Smooth muscle cell (in vitro differentiated cells): ENCODE results near the gene TASP1. TPM values are rescaled to one million over a fixed set of nuclear protein-coding genes. Genes with fewer than 3 reads are reported as not detected.

Source experiments
- DNase-seq: peaks from one replicate; lab custom pipeline; 2025; ENCODE audit not compliant: unreplicated experiment; lab: John Stamatoyannopoulos, UW
- H2AFZ ChIP-seq: fragments of 200-600 bp; sonication (generic); 2 replicates; pipeline ENCODE4 v1.6.0; 2016; ENCODE audit warnings: antibody characterized with exemption, low read depth, mild to moderate bottlenecking
- H3F3A ChIP-seq: fragments of 200-600 bp; sonication (generic); 2 replicates; pipeline ENCODE4 v1.6.0; 2017; ENCODE audit warnings: antibody characterized with exemption, low read depth
- H3K27ac ChIP-seq: fragments of 200-600 bp; sonication (generic); 2 replicates; pipeline ENCODE4 v1.5.1; 2016; ENCODE audit warnings: low read depth, mild to moderate bottlenecking
- H3K27me3 ChIP-seq: fragments of 200-600 bp; sonication (generic); 2 replicates; pipeline ENCODE4 v1.6.1; 2016; ENCODE audit warnings: low read depth, mild to moderate bottlenecking
- H3K36me3 ChIP-seq: fragments of 200-600 bp; sonication (generic); 2 replicates; pipeline ENCODE4 v1.5.1; 2016; ENCODE audit warnings: low read depth
- H3K4me1 ChIP-seq: fragments of 200-600 bp; sonication (generic); 2 replicates; pipeline ENCODE4 v1.5.1; 2016; ENCODE audit warnings: low read depth
- H3K4me2 ChIP-seq: fragments of 200-600 bp; sonication (generic); 2 replicates; pipeline ENCODE4 v1.6.0; 2016; ENCODE audit warnings: mild to moderate bottlenecking
- H3K4me3 ChIP-seq: fragments of 200-600 bp; sonication (generic); 2 replicates; pipeline ENCODE4 v1.5.1; 2016; ENCODE audit warnings: mild to moderate bottlenecking
- H3K79me2 ChIP-seq: fragments of 200-600 bp; sonication (generic); 2 replicates; pipeline ENCODE4 v1.6.0; 2016; ENCODE audit warnings: low read depth, mild to moderate bottlenecking
- H3K9ac ChIP-seq: fragments of 200-600 bp; sonication (generic); 2 replicates; pipeline ENCODE4 v1.6.0; 2016; ENCODE audit warnings: low read depth
- H3K9me3 ChIP-seq: fragments of 200-600 bp; sonication (generic); replicated peaks from 2 replicates; pipeline ENCODE4 v1.5.1; 2016; ENCODE audit warnings: low read depth
- H4K20me1 ChIP-seq: fragments of 200-600 bp; sonication (generic); 2 replicates; pipeline ENCODE4 v1.6.0; 2016; ENCODE audit warnings: low read depth
- WGBS: methylation state at CpG from one replicate; pipeline ENCODE4 v1.1.7; 2016; ENCODE audit warnings: low lambda C conversion rate; 5-methylcytosine and 5-hydroxymethylcytosine counted together
- polyA plus RNA-seq: library from polyadenylated mRNA; unstranded; fragments of >200 nt; fragmentation: Nextera tagmentation; extraction: Ambion mirVana; gene quantifications from 2 replicates; pipeline ENCODE4 v1.2.1, GENCODE V29; 2016
- total RNA-seq: library from RNA; depleted of rRNA; stranded (reverse); fragments of >200 nt; gene quantifications from 2 replicates; pipeline ENCODE4 v1.2.3, GENCODE V29; 2014
- TF ChIP-seq, protein P1 (sequence below): fragments of 200-600 bp; sonication (generic); IDR thresholded peaks from 2 replicates; pipeline ENCODE4 v1.5.1; 2017; ENCODE audit warnings: borderline replicate concordance, mild to moderate bottlenecking, antibody characterized with exemption; ENCODE audit not compliant: insufficient read depth, poor library complexity, severe bottlenecking

The TASP1 gene
- total and polyA plus RNA-seq, 2 experiments from 2014 or later: 6.4 to 17.5 TPM

GRCh38 chr20:13356591-13356990 is 282.1 kb downstream of the TASP1 start:
- no peak overlapping the region for H3K4me3 ChIP-seq
- TF ChIP-seq, protein P1, sequence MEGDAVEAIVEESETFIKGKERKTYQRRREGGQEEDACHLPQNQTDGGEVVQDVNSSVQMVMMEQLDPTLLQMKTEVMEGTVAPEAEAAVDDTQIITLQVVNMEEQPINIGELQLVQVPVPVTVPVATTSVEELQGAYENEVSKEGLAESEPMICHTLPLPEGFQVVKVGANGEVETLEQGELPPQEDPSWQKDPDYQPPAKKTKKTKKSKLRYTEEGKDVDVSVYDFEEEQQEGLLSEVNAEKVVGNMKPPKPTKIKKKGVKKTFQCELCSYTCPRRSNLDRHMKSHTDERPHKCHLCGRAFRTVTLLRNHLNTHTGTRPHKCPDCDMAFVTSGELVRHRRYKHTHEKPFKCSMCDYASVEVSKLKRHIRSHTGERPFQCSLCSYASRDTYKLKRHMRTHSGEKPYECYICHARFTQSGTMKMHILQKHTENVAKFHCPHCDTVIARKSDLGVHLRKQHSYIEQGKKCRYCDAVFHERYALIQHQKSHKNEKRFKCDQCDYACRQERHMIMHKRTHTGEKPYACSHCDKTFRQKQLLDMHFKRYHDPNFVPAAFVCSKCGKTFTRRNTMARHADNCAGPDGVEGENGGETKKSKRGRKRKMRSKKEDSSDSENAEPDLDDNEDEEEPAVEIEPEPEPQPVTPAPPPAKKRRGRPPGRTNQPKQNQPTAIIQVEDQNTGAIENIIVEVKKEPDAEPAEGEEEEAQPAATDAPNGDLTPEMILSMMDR: no peak
- no peaks in the 10 kb centered on the region for H3K9me3 ChIP-seq
- no peaks in the 10 kb centered on the region for H4K20me1 ChIP-seq
- DNase-seq: no peak
- H3F3A ChIP-seq: no peaks in the 10 kb centered on the region
- no peaks in the 10 kb centered on the region for H3K27me3 ChIP-seq
- no peaks in the 10 kb centered on the region for H3K79me2 ChIP-seq
- no peak overlapping the region for H2AFZ ChIP-seq
- no peak overlapping the region for H3K4me2 ChIP-seq
- no peak overlapping the region for H3K27ac ChIP-seq
- no peak overlapping the region for H3K9ac ChIP-seq
- H3K36me3 ChIP-seq: no peaks in the 10 kb centered on the region
- H3K4me1 ChIP-seq: no peaks in the 10 kb centered on the region

- DNase-seq: no peak
- TF ChIP-seq, protein P1: no peak
- H3K9ac ChIP-seq: no peak overlapping the region
- no peaks in the 10 kb centered on the region for H3K27me3 ChIP-seq
- H3K9me3 ChIP-seq: no peaks in the 10 kb centered on the region
- H2AFZ ChIP-seq: no peak overlapping the region
- no peaks in the 10 kb centered on the region for H3F3A ChIP-seq
- H3K4me3 ChIP-seq: no peak overlapping the region
- H3K27ac ChIP-seq: no peak overlapping the region
- no peaks in the 10 kb centered on the region for H3K79me2 ChIP-seq
- H4K20me1 ChIP-seq: no peaks in the 10 kb centered on the region
- H3K4me1 ChIP-seq: no peaks in the 10 kb centered on the region
- H3K36me3 ChIP-seq: no peaks in the 10 kb centered on the region
- H3K4me2 ChIP-seq: no peak overlapping the region
Observed at GRCh38 chr20:13355941-13356486, 282.7 kb downstream of the TASP1 start.

DNA sequence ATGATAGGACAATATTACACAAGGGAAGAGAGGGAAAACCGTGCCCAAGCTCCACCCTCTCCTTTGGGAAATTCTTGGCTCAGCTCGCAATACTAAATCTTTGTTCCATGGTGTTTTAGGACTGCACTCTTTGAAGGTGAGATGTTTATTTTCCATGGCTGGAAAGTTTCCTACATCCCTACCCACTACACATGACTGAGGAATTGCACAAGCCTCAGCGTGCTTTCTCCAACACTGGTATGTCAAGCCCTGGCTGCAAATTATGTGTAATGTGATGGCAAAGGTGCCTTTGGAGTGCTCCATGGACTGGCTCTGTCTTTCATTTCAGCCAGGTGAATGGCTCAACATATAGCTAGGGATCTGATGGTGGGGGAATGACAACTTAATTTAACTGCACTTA is 283.3 kb downstream of the TASP1 start:
- no peak for DNase-seq
- WGBS: 51% methylated on average over 3 of the region's 3 CpGs
- H3K4me2 ChIP-seq: no peak overlapping the region

More for the DNA sequence above, 283.3 kb downstream of the TASP1 start:
- H3F3A ChIP-seq: no peaks in the 10 kb centered on the region
- TF ChIP-seq, protein P1: no peak
- no peaks in the 10 kb centered on the region for H3K4me1 ChIP-seq
- no peak overlapping the region for H3K4me3 ChIP-seq
- no peaks in the 10 kb centered on the region for H3K9me3 ChIP-seq
- H4K20me1 ChIP-seq: no peaks in the 10 kb centered on the region
- H3K27me3 ChIP-seq: no peaks in the 10 kb centered on the region
- no peak overlapping the region for H3K27ac ChIP-seq
- H2AFZ ChIP-seq: no peak overlapping the region
- no peak overlapping the region for H3K9ac ChIP-seq
- H3K79me2 ChIP-seq: no peaks in the 10 kb centered on the region
- H3K36me3 ChIP-seq: no peaks in the 10 kb centered on the region
